GM18499 (cell line): ENCODE data around the gene PLCB4.

ENCODE experiments used
- ATAC-seq: cut with Tn5 transposase; IDR thresholded peaks from one replicate; pipeline ENCODE4 v1.9.1; 2021; ENCODE audit warnings: moderate number of reproducible peaks; ENCODE audit not compliant: insufficient read depth, unreplicated experiment

PLCB4 gene

DNA sequence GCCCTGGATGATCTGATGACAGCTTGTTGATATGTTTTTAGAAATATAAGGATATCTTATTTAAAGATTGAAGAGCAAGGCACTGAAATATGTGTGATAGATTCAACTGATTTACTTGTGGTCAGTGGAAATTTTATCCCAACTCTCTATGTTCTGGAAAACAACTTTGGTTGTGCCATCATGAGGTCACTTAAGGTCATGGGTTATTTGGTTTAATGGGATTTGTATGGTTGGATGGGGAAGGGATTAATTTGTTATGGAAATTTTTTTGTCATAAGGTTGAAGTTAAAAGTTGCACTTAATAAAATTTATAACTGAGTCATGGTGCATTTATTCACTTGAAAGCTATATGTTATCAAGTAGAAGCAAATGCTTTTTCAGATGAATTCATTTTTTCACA lies 231.2 kb downstream of the PLCB4 start:
- ATAC-seq: no peak

DNA sequence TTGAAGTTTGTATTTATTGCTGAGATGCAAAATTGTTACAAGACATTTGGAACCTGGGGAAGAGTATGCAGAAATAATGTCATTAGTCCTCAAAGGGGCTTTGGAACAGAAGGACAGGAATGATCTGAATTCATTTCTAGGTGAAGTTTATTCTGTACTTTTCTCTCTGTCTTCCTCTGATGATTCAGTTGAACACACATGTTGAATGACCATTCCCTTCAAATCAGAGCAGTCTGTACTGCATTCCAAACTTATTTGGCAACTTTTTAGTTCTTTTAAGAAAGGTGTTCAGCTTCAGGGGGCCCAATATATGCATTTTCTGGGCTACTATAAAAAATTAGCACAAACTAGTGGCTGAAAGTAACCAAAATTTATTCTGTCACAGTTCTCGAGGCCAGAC lies 231.6 kb downstream of the PLCB4 start:
- ATAC-seq: no peak

- ATAC-seq: no peak
Observed at GRCh38 chr20:9301129-9302090, 232.5 kb downstream of the PLCB4 start.

DNA sequence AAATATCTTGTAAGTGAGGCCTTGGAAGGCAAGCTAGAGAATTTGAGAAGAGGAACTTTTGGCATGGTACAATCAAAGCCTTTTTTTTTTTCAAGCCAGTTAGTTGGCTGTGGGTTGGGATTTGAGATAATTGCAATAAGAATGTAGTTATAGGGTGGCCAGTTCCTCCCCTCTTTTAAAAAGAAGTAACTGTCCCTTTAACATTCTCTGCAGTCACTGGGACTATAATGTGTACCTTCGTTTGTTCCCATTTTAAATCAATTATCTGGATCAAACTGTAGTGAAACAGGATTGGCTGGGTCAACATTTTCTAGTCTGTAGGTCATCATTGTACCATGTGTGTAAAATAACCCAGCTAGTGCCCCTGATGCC lies 233.2 kb downstream of the PLCB4 start:
- no peak for ATAC-seq

GRCh38 chr20:9306521-9306920 lies 237.6 kb downstream of the PLCB4 start:
- ATAC-seq: no peak

DNA sequence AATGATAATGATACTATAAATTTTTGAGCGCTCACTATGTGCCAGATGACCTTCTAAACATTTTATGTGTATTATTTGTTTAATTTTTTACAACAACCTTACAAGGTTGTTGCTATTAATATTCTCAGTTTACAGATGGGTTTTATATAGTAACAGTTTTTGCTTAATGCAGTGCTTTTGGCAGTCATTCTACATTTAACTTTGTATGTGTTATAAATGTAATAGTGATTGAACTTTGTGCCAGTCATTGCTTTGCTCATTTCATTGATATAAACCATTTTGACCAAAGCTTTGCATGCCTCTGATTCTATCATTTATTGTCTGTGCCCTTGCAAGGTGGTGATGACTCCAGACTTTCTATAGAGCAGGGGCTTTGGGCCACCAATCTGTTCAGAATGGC lies 239.2 kb downstream of the PLCB4 start:
- ATAC-seq: no peak

DNA sequence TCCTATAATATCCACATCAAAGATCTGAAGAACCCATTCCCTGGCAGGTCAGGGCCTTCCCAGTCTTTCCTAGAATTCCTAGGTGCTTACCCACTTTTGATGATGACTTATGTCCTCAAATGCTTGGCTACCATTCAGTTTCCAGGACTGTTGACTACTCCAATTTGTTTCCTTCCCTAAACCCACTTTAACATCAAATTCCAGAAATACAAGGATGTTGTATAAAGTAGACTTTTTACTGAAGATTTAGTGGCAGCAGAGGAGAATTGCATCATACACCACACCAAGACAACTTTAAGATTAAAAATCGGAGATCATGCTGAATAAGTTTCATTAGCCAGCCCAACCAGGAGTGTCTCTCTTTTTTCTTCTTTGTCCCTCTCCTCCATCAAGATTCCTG lies 242.2 kb downstream of the PLCB4 start:
- no peak for ATAC-seq

DNA sequence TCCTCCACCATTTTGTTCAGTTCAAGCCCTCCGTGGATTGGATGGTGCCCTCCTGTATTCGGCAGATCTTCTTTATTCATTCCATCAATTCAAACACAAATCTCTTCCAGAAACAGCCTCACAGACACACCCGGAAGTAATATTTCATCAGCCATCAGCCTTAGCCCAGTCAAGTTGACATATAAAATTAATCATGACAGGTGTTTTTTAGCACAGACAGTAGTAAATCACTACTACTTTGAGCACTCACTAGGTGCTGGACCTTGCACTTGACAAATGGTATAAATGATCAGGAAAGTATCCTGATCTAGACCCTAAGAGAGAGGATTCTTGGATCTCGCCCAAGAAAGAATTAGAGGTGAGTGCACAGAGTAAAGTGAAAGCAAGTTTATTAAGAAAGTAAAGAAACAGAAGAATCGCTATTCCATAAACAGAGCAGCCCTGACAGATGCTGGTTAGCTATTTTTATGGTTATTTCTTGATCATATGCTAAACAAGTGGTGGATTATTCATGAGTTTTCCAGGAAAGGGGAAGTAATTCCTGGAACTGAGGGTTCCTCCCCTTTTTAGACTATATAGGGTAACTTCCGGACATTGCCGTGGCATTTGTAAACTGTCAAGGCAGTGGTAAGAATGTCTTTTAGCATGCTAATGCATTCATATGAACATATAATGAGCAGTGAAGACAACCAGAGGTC lies 250.9 kb downstream of the PLCB4 start:
- ATAC-seq: no peak

GRCh38 chr20:9321007-9321406 lies 252.1 kb downstream of the PLCB4 start:
- ATAC-seq: no peak

DNA sequence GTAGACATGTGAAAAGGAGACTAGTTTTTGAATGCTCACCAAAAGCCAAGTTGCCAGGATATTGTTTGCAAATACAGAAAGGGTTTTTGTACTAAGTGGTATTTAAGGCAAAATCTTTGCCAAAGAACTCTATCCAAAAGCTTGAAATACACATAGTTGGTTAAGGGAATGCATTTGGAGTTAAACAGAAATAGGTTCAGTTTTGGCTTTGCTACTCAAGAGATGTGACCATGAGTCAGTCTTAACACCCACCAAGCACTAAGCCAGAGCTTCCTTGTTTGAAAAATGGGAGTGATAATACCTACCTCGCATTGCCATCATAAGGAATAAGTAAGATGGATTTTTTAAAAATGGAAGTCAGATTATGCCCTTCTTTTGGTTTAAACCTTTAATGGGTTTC lies 253.8 kb downstream of the PLCB4 start:
- no peak for ATAC-seq

- ATAC-seq: no peak
Observed at GRCh38 chr20:9323622-9324021, 254.7 kb downstream of the PLCB4 start.

DNA sequence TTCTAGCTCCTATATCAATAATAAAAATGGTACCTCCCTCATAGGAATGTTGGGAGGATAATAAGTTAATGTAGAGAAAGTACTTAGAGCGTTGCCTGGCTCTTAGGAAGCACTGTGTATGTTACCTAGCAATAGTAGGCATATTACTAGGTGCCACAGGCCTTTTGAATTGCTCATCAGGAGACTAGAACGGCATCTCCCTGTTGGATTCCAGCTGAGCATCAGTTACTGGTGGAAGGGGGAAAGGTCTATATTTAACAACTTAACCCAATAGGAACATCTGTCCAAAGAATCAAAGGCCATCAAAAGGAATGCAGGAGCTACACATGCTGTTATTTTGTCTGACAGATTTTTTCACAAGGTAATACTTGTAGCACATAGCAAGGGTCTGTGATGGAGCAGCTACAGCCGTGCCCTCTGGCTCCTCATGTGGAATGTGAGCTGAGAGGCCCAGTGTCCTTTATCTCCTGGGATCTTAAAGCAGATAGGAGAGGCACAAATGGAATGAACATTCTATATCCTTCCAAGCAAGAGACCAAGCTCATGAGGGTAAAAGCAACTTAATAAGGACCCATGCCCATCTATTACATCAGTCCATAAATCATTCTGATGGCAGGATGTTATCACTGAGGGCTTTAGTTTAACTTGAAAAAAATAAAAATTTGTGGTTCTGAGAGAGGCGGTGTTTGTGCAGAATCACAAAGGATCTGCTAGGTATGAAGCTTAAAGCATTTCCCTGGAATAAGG lies 260.6 kb downstream of the PLCB4 start:
- no peak for ATAC-seq

GRCh38 chr20:9330151-9330550 lies 261.3 kb downstream of the PLCB4 start:
- no peak for ATAC-seq

DNA sequence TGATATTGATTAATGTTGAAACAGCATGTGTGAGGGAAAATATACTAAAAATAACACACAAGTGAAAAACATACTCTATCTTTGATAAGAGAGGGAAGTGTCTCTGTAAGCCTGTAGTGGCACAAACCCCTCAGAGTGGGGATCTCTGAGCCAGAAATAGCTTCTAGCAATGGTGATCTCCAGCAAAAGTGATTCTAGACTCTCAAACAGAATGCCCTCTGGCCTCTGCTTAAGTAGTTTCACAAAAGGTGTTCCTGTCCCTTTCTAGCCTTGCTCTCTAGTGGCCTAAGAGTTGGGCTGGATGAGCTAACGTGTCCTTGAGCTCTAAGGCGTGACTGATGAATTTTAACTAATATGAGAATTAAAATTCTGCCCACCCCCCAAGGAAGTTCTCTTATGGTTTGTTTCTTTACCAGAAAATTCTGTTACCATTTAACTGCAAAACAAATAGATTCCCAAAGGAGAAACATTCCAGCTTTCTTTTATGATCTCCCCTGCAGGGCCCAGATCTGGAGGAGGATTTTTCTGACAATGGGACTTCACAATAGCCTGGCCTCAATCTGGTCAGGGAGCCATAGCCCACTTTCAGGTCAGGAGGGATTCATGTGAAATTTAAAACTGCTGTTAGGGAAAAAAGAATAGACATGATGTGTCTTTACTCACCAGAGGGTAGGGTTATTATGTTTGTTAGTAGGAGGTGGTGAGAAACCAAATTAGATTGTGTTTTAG lies 263.0 kb downstream of the PLCB4 start:
- no peak for ATAC-seq

DNA sequence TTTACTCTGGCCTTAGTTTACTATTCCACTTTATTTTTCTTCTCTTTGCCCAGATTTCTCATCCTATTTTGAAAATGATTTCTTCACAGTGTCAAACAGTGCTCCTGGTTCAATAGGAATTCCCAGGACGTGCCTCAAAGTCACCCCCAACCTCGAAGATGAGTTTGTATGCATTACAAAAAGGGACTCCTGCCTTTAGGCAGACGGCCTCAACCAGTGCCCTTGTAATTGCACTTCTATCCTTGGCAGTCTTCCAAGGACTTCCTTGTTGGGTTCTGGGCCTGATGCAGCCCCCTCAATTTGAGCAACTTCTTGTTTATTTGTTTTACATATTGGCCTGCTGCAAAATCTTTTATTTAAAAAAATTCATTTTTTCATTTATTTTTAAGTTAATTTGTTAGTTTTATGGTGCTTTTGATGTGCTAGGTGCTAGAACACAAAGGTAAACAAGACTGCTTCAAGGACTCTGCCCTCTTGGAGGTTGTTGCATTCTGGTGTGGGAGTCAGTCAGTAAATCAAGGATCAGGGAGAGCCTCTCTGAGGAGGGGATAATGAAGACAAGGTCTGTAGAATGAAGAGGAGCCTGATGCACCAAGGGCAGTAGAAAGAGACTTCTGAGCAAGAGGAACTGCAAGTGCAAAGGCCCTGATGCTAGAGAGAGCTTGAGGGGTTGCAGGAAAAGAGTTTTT lies 264.0 kb downstream of the PLCB4 start:
- no peak for ATAC-seq

DNA sequence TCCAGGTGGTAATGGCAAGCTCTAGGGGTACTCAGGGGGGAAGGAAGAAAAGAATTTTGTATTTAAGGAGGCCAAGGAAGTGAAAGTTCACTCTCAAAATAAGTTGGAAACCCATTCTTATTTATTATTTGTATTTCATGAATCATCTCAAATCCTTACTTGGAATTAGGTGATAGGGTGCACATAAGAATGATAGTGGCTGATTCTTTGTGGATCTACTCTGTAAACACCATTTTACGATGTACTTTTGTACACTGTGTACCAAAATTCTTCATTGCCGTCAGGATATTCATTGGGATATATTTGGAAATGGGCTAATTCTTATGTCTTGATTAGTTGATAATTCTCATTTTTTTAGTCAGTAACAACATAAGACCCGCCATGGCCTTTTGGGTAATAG lies 266.0 kb downstream of the PLCB4 start:
- ATAC-seq: no peak

GRCh38 chr20:9338101-9338500 lies 269.2 kb downstream of the PLCB4 start:
- ATAC-seq: no peak

DNA sequence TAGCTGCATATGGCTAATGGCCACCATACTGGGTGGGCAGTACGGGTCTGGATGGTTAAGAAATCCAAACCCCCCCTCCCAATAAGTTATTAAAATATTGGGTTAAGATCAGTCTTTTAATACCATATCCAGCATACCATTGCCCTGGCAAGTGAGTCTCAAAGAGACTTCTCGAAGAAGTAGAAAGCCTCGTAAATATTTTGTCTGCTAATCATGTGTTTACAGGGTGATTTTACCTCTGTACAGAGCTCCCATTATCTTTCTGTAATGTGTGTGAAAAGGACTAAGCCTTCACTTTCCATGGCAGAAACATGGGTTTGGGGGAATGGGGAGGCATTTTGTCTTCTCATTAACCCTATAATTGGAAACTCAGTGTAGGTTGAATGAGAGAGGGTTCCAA lies 270.8 kb downstream of the PLCB4 start:
- no peak for ATAC-seq

DNA sequence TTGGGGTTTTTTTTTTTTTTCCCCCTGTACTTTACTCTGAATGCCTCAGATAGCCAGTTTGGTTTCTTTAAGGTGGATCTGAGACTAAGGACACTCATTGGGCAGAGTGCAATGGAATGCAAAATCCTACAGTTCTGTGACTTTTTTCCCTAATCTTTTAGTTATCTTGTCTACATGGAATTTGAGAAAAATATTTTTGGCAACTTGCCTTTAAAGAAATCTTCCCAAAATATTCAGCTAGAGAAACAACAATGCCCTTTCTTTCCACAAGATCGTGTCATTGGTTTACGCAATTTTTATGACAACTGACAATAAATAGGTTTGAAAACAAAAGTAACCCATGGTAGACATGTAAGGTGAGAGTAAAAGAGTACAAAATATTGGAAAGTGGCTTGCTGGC lies 273.8 kb downstream of the PLCB4 start:
- ATAC-seq: no peak
